ENCODE data around the gene COL1A1.

The COL1A1 gene

GRCh38 chr17:50170662-50171370, 30.6 kb downstream of the COL1A1 start:
- no peak for DNase-seq

GRCh38 chr17:50169881-50170459, 31.5 kb downstream of the COL1A1 start:
- DNase-seq = no peak

GRCh38 chr17:50169121-50169764, 32.2 kb downstream of the COL1A1 start:
- DNase-seq = no peak

GRCh38 chr17:50168319-50168718, 33.1 kb downstream of the COL1A1 start:
- DNase-seq = no peak

GRCh38 chr17:50167371-50167770, 34.1 kb downstream of the COL1A1 start:
- DNase-seq = no peak

GRCh38 chr17:50166518-50167181, 34.8 kb downstream of the COL1A1 start:
- DNase-seq = no peak

- no peak for DNase-seq
Measured at GRCh38 chr17:50165867-50166517, 35.4 kb downstream of the COL1A1 start, which contains the start of gene SGCA. Gene SGCA, plus strand, starts transcription at chr17:50166005. Its CDS starts 36 bp downstream, at chr17:50166041.

GRCh38 chr17:50165466-50165865, 36.0 kb downstream of the COL1A1 start:
- no peak for DNase-seq

- no peak for DNase-seq
Measured at GRCh38 chr17:50165066-50165465, 36.4 kb downstream of the COL1A1 start.

- no peak for DNase-seq
Measured at GRCh38 chr17:50164697-50164988, 36.8 kb downstream of the COL1A1 start.

- DNase-seq = no peak
Measured at GRCh38 chr17:50163843-50164696, 37.4 kb downstream of the COL1A1 start.

GRCh38 chr17:50162466-50163254, 38.8 kb downstream of the COL1A1 start:
- no peak for DNase-seq

GRCh38 chr17:50161911-50162288, 39.5 kb downstream of the COL1A1 start:
- no peak for DNase-seq

GRCh38 chr17:50161023-50161910, 40.2 kb downstream of the COL1A1 start:
- DNase-seq = peak; percentile 84

GRCh38 chr17:50157891-50158290, 43.5 kb downstream of the COL1A1 start:
- no peak for DNase-seq

- no peak for DNase-seq
Measured at GRCh38 chr17:50155115-50155819, 46.2 kb downstream of the COL1A1 start.

GRCh38 chr17:50154604-50155003, 46.8 kb downstream of the COL1A1 start:
- no peak for DNase-seq

GRCh38 chr17:50153650-50154575, 47.5 kb downstream of the COL1A1 start:
- no peak for DNase-seq

GRCh38 chr17:50152736-50153135, 48.7 kb downstream of the COL1A1 start:
- DNase-seq = no peak

Measured in GOT3 (cell line).